ENCODE results near the gene MRPL24.

MRPL24 gene

GRCh38 chr1:156744344-156744743 is 3.5 kb upstream of the MRPL24 start:
- peaks cover 54% of the 10 kb centered on the region for H3K79me2 ChIP-seq (ENCODE audit: insufficient read depth, low read length)
- H4K20me1 ChIP-seq (ENCODE audit: low read depth, low read length) = no peaks in the 10 kb centered on the region; the same call in 1 of the 2 replicates
- H3K4me3 ChIP-seq (ENCODE audit: insufficient read depth, low read length, poor library complexity, severe bottlenecking) = no peak overlapping the region
- no peaks in the 10 kb centered on the region for H3K9me3 ChIP-seq (ENCODE audit: insufficient read depth, low read length)
- no peak for TF ChIP-seq EZH2phosphoT487 (conservative IDR thresholded peaks at IDR 0.05; ENCODE audit: low read length)
- TF ChIP-seq CTCF (IDR thresholded peaks at IDR 0.05; ENCODE audit: insufficient read depth, low read length, poor library complexity, severe bottlenecking) = no peak
- no peaks in the 10 kb centered on the region for H3K9me2 ChIP-seq (replicated peaks; ENCODE audit: insufficient read depth, low read length)
- H3K27ac ChIP-seq (ENCODE audit: low read depth, low read length) = no peak overlapping the region
- H3F3A ChIP-seq (ENCODE audit: insufficient read depth) = peaks cover 34% of the 10 kb centered on the region
- H3K4me2 ChIP-seq (ENCODE audit: low read depth, low read length, poor library complexity, severe bottlenecking) = no peak overlapping the region
- no peak overlapping the region for H3K9ac ChIP-seq (ENCODE audit: low read length)
- no peak overlapping the region for H2AFZ ChIP-seq (ENCODE audit: low read depth, low read length, severe bottlenecking)
- H3K36me3 ChIP-seq (ENCODE audit: low read length) = no peaks in the 10 kb centered on the region
- H3K27me3 ChIP-seq (ENCODE audit: low read length) = no peaks in the 10 kb centered on the region

DNA sequence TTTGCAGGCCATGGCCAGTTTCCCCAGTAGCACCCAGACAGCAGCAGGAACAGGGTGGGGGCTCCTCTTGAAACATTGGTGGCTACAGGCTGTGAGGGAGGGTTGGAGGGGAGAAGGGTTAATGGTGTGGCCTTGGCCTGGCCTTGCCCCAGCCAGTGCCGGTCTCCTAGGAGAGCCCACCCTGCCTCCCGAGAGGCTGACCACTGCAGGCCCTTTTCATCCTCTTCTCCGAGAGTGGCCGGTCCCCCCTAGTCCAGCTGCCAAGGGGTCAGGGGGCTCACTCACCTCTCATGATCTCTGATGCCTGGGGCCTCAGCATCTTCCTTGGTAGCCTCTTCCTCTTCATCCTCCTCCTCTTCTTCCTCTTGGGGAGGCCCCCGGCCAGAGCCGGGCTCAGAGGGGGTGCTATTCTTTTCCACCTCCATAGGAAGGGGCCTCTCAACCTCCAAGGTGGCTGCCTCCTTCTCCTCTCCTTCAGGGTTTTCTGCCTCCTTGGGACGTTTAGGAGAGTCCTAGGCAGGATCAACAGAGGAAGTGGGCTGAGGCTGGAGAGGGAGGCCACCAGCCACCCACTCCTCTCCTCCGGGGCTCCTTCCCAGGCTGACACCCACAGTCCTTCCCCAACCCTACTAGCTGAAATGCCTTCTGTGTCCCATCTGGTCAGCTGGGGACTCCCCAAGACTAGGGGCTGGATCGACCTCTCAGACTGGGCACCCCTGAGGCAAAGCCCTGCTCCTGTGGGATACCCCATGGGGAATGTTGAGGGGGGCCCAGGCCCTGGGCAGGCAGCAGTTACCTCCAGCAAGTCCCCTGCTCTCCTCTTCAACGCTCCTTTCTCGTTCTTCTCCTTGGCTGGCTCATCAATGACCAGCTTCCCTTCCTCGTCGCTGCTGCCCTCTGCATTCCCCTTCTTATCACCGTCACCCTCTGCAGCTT is 2.7 kb upstream of the MRPL24 start:
- H3K27ac ChIP-seq (ENCODE audit: low read depth, low read length) = no peak overlapping the region

GRCh38 chr1:156742801-156743200 is 1.9 kb upstream of the MRPL24 start:
- H3K27ac ChIP-seq (ENCODE audit: low read depth, low read length) = no peak overlapping the region
- no peaks in the 10 kb centered on the region for H3K27me3 ChIP-seq (ENCODE audit: low read length)
- H3K9me2 ChIP-seq (replicated peaks; ENCODE audit: insufficient read depth, low read length) = no peaks in the 10 kb centered on the region
- peaks cover 29% of the 10 kb centered on the region for H3F3A ChIP-seq (ENCODE audit: insufficient read depth)
- no peaks in the 10 kb centered on the region for H3K9me3 ChIP-seq (ENCODE audit: insufficient read depth, low read length)
- H3K4me3 ChIP-seq (ENCODE audit: insufficient read depth, low read length, poor library complexity, severe bottlenecking) = no peak overlapping the region
- H3K36me3 ChIP-seq (ENCODE audit: low read length) = no peaks in the 10 kb centered on the region
- no peak for TF ChIP-seq CTCF (IDR thresholded peaks at IDR 0.05; ENCODE audit: insufficient read depth, low read length, poor library complexity, severe bottlenecking)
- no peak for TF ChIP-seq EZH2phosphoT487 (conservative IDR thresholded peaks at IDR 0.05; ENCODE audit: low read length)
- no peaks in the 10 kb centered on the region; the same call in 1 of the 2 replicates for H4K20me1 ChIP-seq (ENCODE audit: low read depth, low read length)
- no peak overlapping the region for H3K4me2 ChIP-seq (ENCODE audit: low read depth, low read length, poor library complexity, severe bottlenecking)
- peaks cover 41% of the 10 kb centered on the region for H3K79me2 ChIP-seq (ENCODE audit: insufficient read depth, low read length)
- H2AFZ ChIP-seq (ENCODE audit: low read depth, low read length, severe bottlenecking) = no peak overlapping the region
- H3K9ac ChIP-seq (ENCODE audit: low read length) = no peak overlapping the region

More for the DNA sequence above, 2.7 kb upstream of the MRPL24 start:
- Histone ChIP-seq H2AFZ (ENCODE audit: low read depth, low read length, severe bottlenecking) (no peak overlapping the region), H3K4me2 (ENCODE audit: low read depth, low read length, poor library complexity, severe bottlenecking) (no peak overlapping the region), H3F3A (ENCODE audit: insufficient read depth) (peaks cover 32% of the 10 kb centered on the region), H4K20me1 (ENCODE audit: low read depth, low read length) (no peaks in the 10 kb centered on the region; the same call in 1 of the 2 replicates), H3K9me3 (ENCODE audit: insufficient read depth, low read length) (no peaks in the 10 kb centered on the region), H3K27me3 (ENCODE audit: low read length) (no peaks in the 10 kb centered on the region), H3K36me3 (ENCODE audit: low read length) (no peaks in the 10 kb centered on the region), H3K9ac (ENCODE audit: low read length) (no peak overlapping the region), H3K79me2 (ENCODE audit: insufficient read depth, low read length) (peaks cover 49% of the 10 kb centered on the region), H3K9me2 (replicated peaks; ENCODE audit: insufficient read depth, low read length) (no peaks in the 10 kb centered on the region), H3K4me3 (ENCODE audit: insufficient read depth, low read length, poor library complexity, severe bottlenecking) (no peak overlapping the region)
- no peak for TF ChIP-seq EZH2phosphoT487 (conservative IDR thresholded peaks at IDR 0.05; ENCODE audit: low read length)
- TF ChIP-seq CTCF (IDR thresholded peaks at IDR 0.05; ENCODE audit: insufficient read depth, low read length, poor library complexity, severe bottlenecking) = no peak
